ENCODE results near the gene CAMK1G. TPM values are rescaled to one million over a fixed set of nuclear protein-coding genes. Genes with fewer than 3 reads are reported as not detected.

CAMK1G gene
- total and polyA plus RNA-seq, 2 donors (not counting 3 experiments of a cell fraction or from before 2014, with no cell fraction given), result not detected

- intact Hi-C loops (cut with micrococcal nuclease), result loop anchor here (5.0 to 10.0 kb wide), 2 partner anchors 215 to 417 kb away; no protein-coding TSS in a partner anchor
- POLR2A ChIA-PET, result no interaction called here
- CTCF ChIA-PET, result interaction anchor here (1.1 to 5.0 kb wide), 13 partner anchors 8 to 358 kb away, joined by 3 to 65 read pairs (median 5); partner anchors contain the start of gene CAMK1G
- H3K27ac ChIP-seq (ENCODE audit: insufficient read depth, low read depth, low read length), result no peak overlapping the region
- no peaks in the 10 kb centered on the region for H3K4me1 ChIP-seq (ENCODE audit: control insufficient read depth, extremely low read depth, insufficient read depth, low read length)
- FAIRE-seq, result no peak
- TF ChIP-seq GATA2 (IDR thresholded peaks at IDR 0.05; ENCODE audit: insufficient read depth, insufficient read length, low read depth, low read length), result no peak
- no peak for TF ChIP-seq POLR2AphosphoS5 (IDR thresholded peaks at IDR 0.05; ENCODE audit: insufficient read depth, low read depth, low read length)
- no peak for TF ChIP-seq MAX (IDR thresholded peaks at IDR 0.05; ENCODE audit: insufficient read depth, insufficient read length)
- H3K27me3 ChIP-seq (ENCODE audit: control insufficient read depth in 2 of 2, insufficient read depth in 2 of 2, low read length in 2 of 2), result peaks cover 14 to 17% of the 10 kb centered on the region in 2 experiments
- H3K9ac ChIP-seq (replicated peaks; ENCODE audit: extremely low read depth, insufficient read depth, low read length), result no peak overlapping the region
- dilution Hi-C loops (cut with MboI; ENCODE audit: extremely low pct_ligation_motif_present, low sequenced_read_pairs), result no loop called here
- BruUV-seq (replicated peaks), result no TSS peak
- no peak overlapping the region for H3K4me3 ChIP-seq (replicated peaks in 1 of 3; ENCODE audit: insufficient read depth in 1 of 3, low read depth in 1 of 3, low read length in 3 of 3)
- no peak for DNase-seq (ENCODE audit: low read depth, low spot score)
- H3K36me3 ChIP-seq (ENCODE audit: control insufficient read depth in 2 of 2, extremely low read depth in 1 of 2, insufficient read depth in 2 of 2, low read length in 2 of 2), result no peaks in the 10 kb centered on the region
- H3K9me1 ChIP-seq (replicated peaks; ENCODE audit: control insufficient read depth, extremely low read depth, insufficient read depth, low read length), result no peaks in the 10 kb centered on the region
- H3K9me3 ChIP-seq (replicated peaks; ENCODE audit: control insufficient read depth, insufficient read depth, low read length), result no peaks in the 10 kb centered on the region
- H3K4me2 ChIP-seq (ENCODE audit: insufficient read depth, low read length), result no peak overlapping the region
- H3K79me2 ChIP-seq (ENCODE audit: control insufficient read depth, insufficient read depth, low read length), result no peaks in the 10 kb centered on the region
- no peaks in the 10 kb centered on the region for H4K20me1 ChIP-seq (replicated peaks; ENCODE audit: control insufficient read depth, extremely low read depth, insufficient read depth, low read length)
- no peak overlapping the region for H2AFZ ChIP-seq (ENCODE audit: low read depth, low read length)
Measured at GRCh38 chr1:209567698-209568175, 15.8 kb upstream of the CAMK1G start.

- intact Hi-C loops (cut with micrococcal nuclease), result loop anchor here (1.0 to 10.0 kb wide), 5 partner anchors 58 to 415 kb away; no protein-coding TSS in a partner anchor
- H4K20me1 ChIP-seq (replicated peaks; ENCODE audit: control insufficient read depth, extremely low read depth, insufficient read depth, low read length), result no peaks in the 10 kb centered on the region
- CTCF ChIA-PET, result interaction anchor here (0.6 to 5.0 kb wide), 51 partner anchors 9 to 835 kb away, joined by 3 to 119 read pairs (median 4); partner anchors contain the start of genes C1orf74, CAMK1G and G0S2
- DNase-seq (ENCODE audit: low read depth, low spot score) (peak; percentile 74), FAIRE-seq (peak; percentile 69)
- H3K27ac ChIP-seq (ENCODE audit: insufficient read depth, low read depth, low read length), result no peak overlapping the region
- no peaks in the 10 kb centered on the region for H3K9me1 ChIP-seq (replicated peaks; ENCODE audit: control insufficient read depth, extremely low read depth, insufficient read depth, low read length)
- dilution Hi-C loops (cut with MboI; ENCODE audit: extremely low pct_ligation_motif_present, low sequenced_read_pairs), result no loop called here
- no peak overlapping the region for H3K4me3 ChIP-seq (replicated peaks in 1 of 3; ENCODE audit: insufficient read depth in 1 of 3, low read depth in 1 of 3, low read length in 3 of 3)
- peak overlapping the region; percentile 58 for H2AFZ ChIP-seq (ENCODE audit: low read depth, low read length)
- POLR2A ChIA-PET, result no interaction called here
- no peaks in the 10 kb centered on the region for H3K36me3 ChIP-seq (ENCODE audit: control insufficient read depth in 2 of 2, extremely low read depth in 1 of 2, insufficient read depth in 2 of 2, low read length in 2 of 2)
- peak overlapping the region; percentile 21 for H3K4me2 ChIP-seq (ENCODE audit: insufficient read depth, low read length)
- no peaks in the 10 kb centered on the region for H3K79me2 ChIP-seq (ENCODE audit: control insufficient read depth, insufficient read depth, low read length)
- no peaks in the 10 kb centered on the region for H3K4me1 ChIP-seq (ENCODE audit: control insufficient read depth, extremely low read depth, insufficient read depth, low read length)
- no TSS peak for BruUV-seq (replicated peaks)
- H3K27me3 ChIP-seq (ENCODE audit: control insufficient read depth in 2 of 2, insufficient read depth in 2 of 2, low read length in 2 of 2), result peaks cover 21 to 23% of the 10 kb centered on the region in 2 experiments
- no peaks in the 10 kb centered on the region for H3K9me3 ChIP-seq (replicated peaks; ENCODE audit: control insufficient read depth, insufficient read depth, low read length)
- no peak overlapping the region for H3K9ac ChIP-seq (replicated peaks; ENCODE audit: extremely low read depth, insufficient read depth, low read length)
- TF ChIP-seq EZH2 (IDR thresholded peaks at IDR 0.05; ENCODE audit: borderline replicate concordance, low read depth, low read length, severe bottlenecking) (no peak), FOS (IDR thresholded peaks at IDR 0.05; ENCODE audit: borderline replicate concordance, insufficient read depth, low read length) (no peak), CTCF (IDR thresholded peaks at IDR 0.05; ENCODE audit: extremely low read depth in 1 of 2, insufficient read depth in 1 of 2, low read depth in 1 of 2, low read length in 2 of 2) (peak; percentile 76 to 83), GATA2 (IDR thresholded peaks at IDR 0.05; ENCODE audit: insufficient read depth, insufficient read length, low read depth, low read length) (no peak)
Measured at GRCh38 chr1:209569455-209570207, 13.9 kb upstream of the CAMK1G start.

All from endothelial cell of umbilical vein (primary cell).